Measurements from ENCODE around the gene SFSWAP.

- TF ChIP-seq, protein P1, sequence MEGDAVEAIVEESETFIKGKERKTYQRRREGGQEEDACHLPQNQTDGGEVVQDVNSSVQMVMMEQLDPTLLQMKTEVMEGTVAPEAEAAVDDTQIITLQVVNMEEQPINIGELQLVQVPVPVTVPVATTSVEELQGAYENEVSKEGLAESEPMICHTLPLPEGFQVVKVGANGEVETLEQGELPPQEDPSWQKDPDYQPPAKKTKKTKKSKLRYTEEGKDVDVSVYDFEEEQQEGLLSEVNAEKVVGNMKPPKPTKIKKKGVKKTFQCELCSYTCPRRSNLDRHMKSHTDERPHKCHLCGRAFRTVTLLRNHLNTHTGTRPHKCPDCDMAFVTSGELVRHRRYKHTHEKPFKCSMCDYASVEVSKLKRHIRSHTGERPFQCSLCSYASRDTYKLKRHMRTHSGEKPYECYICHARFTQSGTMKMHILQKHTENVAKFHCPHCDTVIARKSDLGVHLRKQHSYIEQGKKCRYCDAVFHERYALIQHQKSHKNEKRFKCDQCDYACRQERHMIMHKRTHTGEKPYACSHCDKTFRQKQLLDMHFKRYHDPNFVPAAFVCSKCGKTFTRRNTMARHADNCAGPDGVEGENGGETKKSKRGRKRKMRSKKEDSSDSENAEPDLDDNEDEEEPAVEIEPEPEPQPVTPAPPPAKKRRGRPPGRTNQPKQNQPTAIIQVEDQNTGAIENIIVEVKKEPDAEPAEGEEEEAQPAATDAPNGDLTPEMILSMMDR (IDR thresholded peaks at IDR 0.05; ENCODE audit: low read depth, low read length, poor library complexity, severe bottlenecking): no peak
- TF ChIP-seq EZH2phosphoT487 (IDR thresholded peaks at IDR 0.05; ENCODE audit: borderline replicate concordance, low read length): no peak
Measured at GRCh38 chr12:131720921-131721320, 10.0 kb downstream of the SFSWAP start.
